GM12892 (cell line): ENCODE results near the gene SMARCD3.

Experiments used
- POLR2A ChIP-seq: IDR thresholded peaks from 2 replicates; pipeline ENCODE4 v1.6.1; 2011; ENCODE audit warnings: low read depth, low read length, control low read depth
- POLR2AphosphoS5 ChIP-seq: IDR thresholded peaks from 2 replicates; pipeline ENCODE4 v1.6.1; 2011; ENCODE audit warnings: low read depth, low read length, control low read depth
- TAF1 ChIP-seq: IDR thresholded peaks from 2 replicates; pipeline ENCODE4 v1.6.1; 2011; ENCODE audit warnings: low read depth, mild to moderate bottlenecking, control low read depth, low read length, borderline replicate concordance

- no peak for TF ChIP-seq POLR2A
- no peak for TF ChIP-seq POLR2AphosphoS5
- TF ChIP-seq TAF1, result no peak
Measured at GRCh38 chr7:151271699-151272355, 23.3 kb upstream of the SMARCD3 start.
